Activated CD4-positive, alpha-beta T cell treated with anti-CD3 and anti-CD28 coated beads for 1 hour (primary cell): Measurements from ENCODE around the gene TTC39A.

Experiments
- DNase-seq: peaks from one replicate; pipeline ENCODE4 v3.0.0-alpha.2; 2020

Gene TTC39A

DNA sequence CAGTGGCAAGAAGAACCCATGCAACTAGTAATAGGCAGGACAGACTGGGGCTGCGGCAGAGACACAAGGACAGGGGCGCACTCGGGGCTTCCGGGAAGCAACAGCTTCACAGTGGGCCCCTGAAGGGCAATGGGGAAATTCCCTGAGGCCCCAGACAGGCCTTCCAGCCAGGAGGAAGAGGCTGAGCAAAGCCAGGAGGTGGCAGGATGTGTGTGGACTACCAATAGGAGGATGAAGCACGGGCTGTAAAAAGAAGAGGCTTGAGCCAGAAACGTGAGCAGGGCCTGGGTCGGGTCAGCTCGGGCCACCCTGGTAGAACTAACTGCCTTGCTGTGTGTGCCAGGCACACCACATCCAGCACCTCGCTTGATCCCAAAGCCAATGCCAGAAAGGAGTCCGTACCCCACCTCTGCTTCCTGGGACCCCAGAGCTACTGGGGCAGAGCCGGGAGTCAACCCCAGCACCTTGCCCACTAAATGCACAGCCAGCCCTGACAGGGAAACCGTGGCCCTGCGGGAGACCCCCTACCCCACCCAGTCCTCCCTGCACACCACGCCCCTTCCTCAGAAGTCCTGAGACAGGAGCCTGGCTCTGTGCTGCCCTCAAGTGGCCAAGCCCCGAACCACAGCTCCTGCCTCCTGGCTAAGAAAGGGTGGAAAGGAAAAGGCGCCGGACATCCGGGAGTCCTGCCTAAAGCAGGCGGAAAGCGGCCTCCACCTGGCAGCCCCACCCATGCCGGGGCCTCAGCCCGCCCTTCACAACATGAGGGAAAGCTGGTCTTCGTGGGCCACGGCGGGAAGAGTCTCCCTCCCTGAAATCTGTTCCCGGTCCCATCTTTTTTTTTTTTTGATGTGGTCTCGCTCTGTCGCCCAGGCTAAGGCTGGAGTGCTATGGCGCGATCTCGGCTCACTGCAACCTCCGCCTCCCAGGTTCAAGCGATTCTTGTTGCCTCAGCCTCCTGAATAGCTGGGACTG is 33.7 kb downstream of the TTC39A start:
- peak; percentile 38 for DNase-seq

DNA sequence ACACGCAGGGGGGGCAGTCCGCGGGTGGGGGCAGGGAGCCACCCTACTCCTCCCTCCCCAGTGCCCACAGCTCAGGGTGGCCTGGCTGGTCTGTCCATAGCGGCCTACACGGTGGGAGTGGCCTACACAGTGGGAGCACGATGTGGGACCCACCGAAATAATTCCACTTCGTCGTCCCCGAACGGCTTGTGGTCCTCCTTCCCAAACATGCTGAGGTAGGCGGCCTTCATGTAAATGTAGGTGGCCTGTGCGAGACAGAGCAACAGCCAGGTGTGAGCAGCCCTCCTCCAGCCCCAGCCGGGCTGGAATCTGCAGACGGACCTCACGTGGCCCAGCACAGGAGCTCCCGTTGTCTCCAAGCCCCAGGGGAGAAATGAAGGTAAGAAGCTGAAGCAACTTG is 34.4 kb downstream of the TTC39A start:
- no peak for DNase-seq

DNA sequence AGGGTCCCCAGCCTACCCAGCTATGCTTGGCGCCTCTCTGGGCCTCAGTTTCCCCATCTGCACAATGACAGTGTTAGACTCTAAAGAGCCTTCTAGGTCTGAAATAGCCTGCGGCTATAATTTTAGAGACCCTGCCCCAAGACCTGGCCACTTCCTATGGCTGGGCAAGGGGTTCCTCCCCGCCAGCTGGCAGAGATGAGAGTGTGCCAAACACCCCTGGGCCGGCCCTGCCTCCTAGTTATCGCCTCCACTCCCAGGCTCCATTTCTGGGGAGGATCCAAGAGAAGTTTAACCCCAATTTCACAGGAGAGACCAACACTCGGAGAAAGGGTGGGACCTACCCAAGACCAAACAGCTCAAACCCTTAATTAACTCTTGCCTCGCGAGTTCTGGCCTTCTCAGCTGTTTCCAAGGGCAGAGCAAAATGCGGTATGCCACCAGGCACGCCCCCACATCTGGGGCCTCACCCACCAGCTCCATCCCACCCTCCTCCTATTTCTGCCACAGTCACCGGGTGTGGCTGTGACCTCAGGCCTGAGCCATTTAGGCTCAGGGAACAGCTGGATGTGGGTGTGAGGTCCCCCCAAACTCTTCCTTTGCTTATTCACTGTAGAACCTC is 35.7 kb downstream of the TTC39A start:
- DNase-seq = no peak

- DNase-seq = no peak
Measured at GRCh38 chr1:51293898-51294515, 36.4 kb downstream of the TTC39A start.

DNA sequence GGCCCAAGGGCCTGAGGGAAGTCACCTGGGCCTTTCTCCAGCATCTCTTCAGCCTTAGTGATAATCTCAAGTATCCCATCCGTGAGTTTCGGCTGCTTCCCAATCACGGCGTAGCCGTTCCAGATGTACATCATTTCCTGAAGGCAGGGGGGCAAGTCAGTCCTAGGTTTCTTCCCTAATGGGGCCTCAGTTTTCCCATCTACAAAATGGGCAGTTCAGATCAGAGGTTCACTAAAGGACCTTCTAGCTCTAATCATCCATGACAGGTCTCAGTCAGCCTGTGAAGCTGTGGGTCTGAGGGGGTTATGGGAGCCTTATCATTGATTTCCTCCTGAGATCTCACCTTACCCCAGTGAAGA is 39.9 kb downstream of the TTC39A start:
- no peak for DNase-seq

GRCh38 chr1:51289676-51290488 is 40.5 kb downstream of the TTC39A start:
- no peak for DNase-seq

DNA sequence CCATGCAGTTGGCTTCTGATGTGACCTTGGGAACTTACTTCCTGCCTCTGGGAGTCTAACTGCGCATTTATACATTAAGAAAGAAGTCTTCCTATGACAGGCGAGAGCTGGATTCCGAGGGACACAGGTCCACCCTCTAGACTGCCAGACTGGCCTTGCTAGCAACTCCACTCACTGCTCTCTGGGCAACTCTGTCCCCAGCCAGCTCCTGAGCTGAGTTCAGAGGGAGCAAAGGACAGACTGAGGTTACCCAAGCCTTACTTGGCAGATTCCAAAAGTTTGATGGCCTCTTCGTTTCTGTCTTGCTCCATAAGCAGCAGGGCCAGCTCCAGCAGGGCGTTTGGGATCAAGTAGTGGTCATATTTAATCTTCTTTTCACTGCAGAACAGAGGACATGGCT is 41.8 kb downstream of the TTC39A start:
- no peak for DNase-seq

- no peak for DNase-seq
Measured at GRCh38 chr1:51287966-51288365, 42.4 kb downstream of the TTC39A start.

GRCh38 chr1:51285055-51285454 is 45.3 kb downstream of the TTC39A start:
- no peak for DNase-seq

DNA sequence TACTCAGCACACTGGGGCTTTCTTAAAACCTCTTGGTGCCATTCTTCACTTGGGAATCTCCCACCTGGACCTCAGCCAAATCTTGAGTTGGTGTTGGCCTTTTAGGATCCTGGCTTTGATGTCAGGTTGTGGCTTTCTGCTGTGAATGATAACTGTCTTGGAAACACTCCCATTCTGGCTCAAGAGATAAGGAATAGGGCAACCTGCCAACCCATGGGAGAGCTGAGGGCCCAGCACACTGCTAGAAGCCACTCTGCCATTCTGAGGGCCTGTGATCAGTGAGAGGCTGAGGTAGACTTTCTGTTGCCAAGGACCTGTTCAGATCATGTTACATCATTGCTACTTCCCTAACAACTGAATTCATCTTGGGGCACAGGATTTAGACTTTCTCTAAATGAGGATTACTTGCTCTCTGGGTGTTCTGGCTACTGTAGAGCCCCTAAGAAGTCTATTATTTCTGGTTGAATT is 45.8 kb downstream of the TTC39A start:
- no peak for DNase-seq

- DNase-seq = no peak
Measured at GRCh38 chr1:51283979-51284378, 46.4 kb downstream of the TTC39A start.

DNA sequence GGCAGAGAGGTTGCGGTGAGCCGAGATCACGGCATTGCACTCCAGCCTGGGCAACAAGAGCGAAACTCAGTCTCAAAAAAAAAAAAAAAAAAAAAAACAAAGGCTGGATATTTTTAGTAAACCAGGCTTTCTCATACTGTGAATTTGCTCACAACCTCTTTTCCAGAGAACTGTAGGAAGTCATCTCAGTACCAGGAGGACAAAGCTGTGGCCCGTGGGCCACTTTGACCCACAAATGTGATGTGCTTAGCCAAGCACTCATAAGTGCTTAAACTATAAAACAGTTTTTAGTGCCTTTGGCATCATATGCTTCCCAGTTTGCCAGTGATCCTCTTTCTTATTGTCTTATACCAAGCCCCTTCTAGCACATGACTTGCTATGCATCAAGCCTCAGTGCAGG is 47.8 kb downstream of the TTC39A start:
- no peak for DNase-seq

GRCh38 chr1:51281807-51282206 is 48.6 kb downstream of the TTC39A start:
- DNase-seq = no peak

DNA sequence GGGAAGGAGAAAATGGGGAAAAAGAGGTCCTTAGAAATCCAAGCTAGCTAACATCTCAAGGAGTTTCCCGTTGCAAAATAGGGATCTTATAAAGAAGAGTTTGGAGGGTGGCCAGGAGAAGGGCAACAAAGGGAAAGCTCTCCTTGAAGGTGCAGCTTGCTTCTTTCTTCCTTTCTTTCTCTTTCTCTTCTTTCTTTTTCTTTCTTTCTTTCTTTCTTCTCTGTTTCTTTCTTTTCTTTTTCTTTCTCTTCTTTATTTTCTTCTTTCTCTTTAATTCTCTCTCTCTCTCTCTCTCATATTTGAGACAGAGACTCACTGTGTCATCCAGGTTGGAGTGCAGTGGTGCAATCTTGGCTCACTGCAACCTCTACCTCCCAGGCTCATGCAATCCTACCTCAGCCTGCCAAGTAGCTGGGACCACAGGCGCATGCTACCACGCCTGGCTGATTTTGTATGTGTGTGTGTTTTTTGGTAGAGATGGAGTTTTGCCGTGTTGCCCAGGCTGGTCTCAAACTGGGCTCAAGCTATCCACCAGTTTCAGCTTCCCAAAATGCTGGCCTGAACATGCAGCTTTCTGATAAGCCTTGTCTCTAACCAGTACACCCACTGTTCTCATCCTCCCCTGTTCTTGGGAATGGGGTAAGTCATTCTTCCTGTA is 49.9 kb downstream of the TTC39A start:
- DNase-seq = no peak

DNA sequence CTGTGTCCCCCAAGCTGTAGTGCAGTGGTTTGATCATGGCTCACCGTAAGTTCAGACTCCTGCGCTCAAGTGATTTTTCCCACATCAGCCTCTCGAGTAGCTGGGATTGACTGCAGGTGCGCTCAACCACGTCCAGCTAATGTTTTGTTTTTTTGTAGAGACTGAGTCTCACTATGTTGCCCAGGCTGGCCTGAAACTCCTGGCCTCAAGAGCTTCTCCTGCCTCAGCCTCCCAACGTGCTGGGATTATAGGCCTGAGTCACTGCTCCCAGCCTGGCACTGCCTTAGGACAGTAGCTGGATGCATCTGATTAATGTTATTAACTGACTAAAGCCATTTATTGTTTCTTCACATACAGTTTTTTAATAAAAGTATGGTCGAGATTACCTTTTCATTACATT is 54.1 kb downstream of the TTC39A start:
- DNase-seq = no peak

DNA sequence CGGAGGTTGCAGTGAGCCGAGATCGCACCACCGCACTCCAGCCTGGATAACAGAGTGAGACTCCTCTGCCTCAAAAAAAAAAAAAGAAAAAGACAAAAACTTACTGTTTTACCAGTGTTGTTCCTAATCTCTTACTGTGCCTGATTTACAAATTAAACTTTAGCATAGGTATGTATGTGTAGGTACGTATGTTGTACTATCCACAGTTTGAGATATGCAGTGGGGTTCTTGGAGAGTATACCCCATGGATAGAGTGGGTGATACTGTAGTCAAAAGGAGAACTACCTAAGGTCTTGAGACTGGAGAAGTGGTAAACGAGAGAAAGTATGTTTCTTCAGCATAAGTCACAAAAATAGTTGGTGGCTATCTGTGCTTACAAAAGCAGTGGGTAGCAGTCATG is 55.7 kb downstream of the TTC39A start:
- DNase-seq = no peak

GRCh38 chr1:51272916-51273315 is 57.4 kb downstream of the TTC39A start:
- DNase-seq = no peak

DNA sequence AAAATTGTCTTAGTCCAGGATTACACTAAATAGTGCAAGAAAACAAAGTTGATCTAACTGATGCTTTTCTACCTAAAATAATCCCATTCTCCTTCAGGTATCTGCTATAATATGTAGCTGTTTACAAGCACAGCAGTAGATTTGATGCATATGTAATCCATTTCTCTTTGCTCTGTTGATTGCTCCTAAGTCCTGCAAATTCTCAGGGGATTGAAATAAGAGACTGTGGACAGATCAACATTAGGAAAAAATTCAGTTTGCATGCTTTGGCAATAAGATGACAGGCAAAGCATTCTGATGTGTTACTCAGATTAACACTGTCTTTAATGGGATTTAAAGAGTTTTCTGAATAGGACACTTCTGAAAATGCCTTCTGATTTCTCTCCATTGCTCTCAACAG is 59.6 kb downstream of the TTC39A start:
- DNase-seq = no peak

GRCh38 chr1:51268634-51269033 is 61.7 kb downstream of the TTC39A start:
- DNase-seq = no peak

- DNase-seq = no peak
Measured at GRCh38 chr1:51266791-51267190, 63.6 kb downstream of the TTC39A start.

DNA sequence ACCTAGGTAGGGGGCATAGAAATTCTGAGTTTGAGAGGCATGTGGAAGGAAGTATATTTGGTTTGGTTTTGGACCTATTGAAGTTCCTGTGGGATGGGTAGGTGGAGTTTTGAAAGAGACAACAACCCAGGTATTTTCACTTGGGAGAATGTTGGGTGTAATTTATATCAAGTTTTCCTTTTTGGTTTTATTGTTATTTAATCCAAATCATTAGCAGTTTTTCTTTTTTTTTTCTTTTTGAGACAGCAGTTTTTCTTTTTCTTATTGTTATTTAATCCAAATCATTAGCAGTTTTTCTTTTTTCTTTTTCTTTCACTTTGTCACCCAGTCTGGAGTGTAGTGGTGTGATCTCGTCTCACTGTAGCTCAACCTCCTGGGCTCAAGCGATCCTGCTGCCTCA is 64.2 kb downstream of the TTC39A start:
- no peak for DNase-seq

DNA sequence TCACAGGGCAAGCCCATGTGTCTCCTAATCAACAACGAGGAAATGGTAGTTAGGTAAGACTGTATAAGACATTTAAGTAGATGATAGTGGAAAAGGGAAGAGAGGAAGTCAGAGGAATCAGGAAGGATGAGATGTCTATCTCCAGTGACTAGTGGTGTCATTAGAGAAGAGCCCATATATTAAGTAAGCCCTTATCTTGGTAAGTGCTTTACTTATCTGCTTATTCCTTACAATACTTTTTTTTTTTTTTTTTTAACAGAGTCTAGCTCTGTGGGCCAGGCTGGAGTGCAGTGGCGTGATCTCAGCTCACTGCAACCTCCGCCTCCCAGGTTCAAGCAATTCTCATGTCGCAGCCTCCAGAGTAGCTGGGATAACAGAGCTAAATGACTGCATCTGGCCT is 64.7 kb downstream of the TTC39A start:
- no peak for DNase-seq

- DNase-seq = no peak
Measured at GRCh38 chr1:51264451-51264850, 65.9 kb downstream of the TTC39A start.
